CD4-positive, alpha-beta T cell treated with Interleukin-6 for 4 hours (primary cell): ENCODE results near the gene MAP2K7.

Experiments used
- DNase-seq: peaks from one replicate; pipeline ENCODE4 v3.0.0-alpha.2; 2020; ENCODE audit warnings: mixed read lengths

MAP2K7 gene

GRCh38 chr19:7867092-7867844 lies 36.4 kb upstream of the MAP2K7 start:
- DNase-seq = no peak

DNA sequence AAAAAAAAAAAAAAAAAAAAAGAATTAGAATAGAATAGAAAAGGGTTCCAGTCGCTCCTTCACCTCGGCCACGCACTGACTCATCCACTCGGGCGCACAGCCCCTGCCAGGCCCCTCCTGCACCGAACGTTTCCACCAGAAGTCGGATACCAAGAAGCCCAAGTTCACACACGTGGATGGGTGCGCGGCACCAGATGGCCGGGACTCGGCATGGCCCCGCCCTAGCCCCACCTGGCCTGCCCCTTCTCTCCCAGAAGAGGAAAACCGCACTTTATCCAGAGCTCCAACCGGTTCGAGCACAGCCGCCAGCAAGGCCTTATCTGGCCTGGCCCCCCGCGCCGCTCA lies 35.4 kb upstream of the MAP2K7 start:
- peak; percentile 39 for DNase-seq

- peak; percentile 89 for DNase-seq
Observed at GRCh38 chr19:7868671-7869452, 34.8 kb upstream of the MAP2K7 start.

DNA sequence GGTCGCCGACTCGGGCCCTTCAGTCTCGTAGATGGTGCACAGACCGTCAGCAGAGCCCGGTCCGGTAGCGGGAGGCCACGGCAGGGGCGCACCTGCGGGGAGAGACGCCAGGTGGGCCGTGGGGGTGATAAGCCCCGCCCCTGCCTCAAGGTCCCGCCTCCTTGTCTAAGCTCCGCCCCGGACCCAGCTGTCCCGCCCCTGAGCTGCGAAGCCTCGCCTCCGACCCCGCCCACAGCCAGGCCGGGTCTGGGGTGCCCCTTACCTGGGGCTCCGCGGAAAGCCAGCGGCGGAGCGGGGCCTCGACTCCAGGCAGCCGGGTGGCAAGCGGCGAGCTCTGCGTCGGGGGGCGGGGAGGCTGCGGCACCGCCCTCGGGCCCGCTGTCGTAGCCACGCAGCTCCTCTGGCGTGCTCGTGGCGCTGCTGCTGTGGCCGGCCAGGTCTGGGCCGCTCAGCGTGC lies 34.2 kb upstream of the MAP2K7 start:
- peak; percentile 77 for DNase-seq

DNA sequence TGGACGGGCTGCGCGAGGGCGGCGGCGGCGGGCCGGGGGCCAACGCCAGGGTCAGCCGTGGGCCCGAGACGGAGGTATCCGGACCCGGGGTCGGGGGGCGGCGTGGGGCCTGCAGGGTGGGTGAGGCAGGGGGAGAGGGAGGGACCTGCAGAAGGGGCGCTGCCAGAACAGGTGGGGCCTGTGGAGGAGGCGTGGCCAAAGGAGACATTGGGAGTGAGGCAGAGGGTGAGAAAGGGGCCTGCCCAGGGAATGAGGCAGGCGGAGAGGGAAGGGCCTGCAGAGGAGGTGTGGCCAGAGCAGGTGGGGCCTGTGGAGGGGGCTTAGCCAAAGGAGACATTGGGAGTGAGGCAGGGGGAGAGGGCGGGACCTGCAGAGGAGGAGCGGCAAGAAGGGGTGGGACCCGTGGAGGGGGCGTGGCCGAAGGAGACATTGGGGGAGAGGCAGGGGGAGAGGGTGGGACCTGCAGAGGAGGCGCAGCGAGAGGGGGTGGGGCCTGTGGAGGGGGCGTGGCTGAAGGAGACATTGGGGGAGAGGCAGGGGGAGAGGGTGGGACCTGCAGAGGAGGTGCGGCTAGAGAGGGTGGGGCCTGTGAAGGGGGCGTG lies 33.7 kb upstream of the MAP2K7 start:
- peak; percentile 72 for DNase-seq

GRCh38 chr19:7870571-7871436 lies 32.9 kb upstream of the MAP2K7 start:
- DNase-seq = peak; percentile 29

- peak; percentile 75 for DNase-seq
Observed at GRCh38 chr19:7871437-7872305, 32.0 kb upstream of the MAP2K7 start.

DNA sequence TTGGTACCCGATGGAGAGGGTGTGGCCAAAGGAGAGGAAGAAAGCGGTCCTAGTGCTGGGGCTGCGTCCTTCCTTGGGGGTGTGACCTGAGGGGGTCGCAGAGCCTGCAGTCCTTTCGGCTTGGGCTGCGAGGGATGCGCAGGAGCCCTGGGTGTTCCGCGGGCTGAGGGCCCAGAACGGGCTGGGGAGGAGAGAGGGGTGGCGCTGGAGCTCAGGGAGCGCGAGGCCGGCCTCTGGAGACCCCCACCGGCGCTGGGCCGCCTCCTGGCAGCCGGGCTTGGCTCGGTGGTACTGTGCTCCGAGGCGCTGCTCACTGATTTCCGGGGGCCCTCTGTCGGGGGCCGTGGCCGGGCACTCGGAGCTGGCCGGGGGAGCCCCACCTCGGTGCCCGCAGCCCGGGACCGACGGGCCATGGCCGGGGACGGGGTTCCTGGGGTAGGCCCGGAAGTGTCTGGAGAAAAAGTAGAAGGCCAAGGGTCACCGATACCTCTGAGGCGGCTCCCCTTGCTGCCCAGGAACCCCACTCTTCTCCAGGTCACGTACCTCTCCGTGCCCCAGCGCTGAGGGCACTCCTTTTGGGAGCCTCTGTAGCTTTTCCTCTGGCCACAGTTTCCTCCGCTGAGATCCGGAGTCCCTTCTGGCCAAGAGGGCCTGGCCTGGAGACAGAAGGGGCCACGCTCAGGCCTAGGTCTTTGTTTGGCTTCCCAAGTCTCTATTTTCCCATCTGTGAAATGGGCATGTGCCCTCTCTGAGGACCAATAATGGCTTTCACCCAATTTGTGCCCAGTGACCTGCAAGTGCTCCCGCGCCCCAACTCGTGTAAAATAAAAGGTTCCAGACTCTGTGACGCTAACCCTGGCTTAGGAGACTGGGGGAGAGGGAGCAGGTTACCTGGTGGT lies 31.1 kb upstream of the MAP2K7 start:
- DNase-seq = no peak

GRCh38 chr19:7873304-7874075 lies 30.2 kb upstream of the MAP2K7 start:
- no peak for DNase-seq

GRCh38 chr19:7874076-7874896 lies 29.4 kb upstream of the MAP2K7 start, which contains the start of gene PRR36:
Gene PRR36, minus strand, starts transcription at chr19:7874390. Its CDS starts 701 bp downstream, at chr19:7873689.
- DNase-seq = peak; percentile 30

GRCh38 chr19:7874897-7875273 lies 28.8 kb upstream of the MAP2K7 start:
- peak; percentile 28 for DNase-seq

GRCh38 chr19:7877249-7877836 lies 26.3 kb upstream of the MAP2K7 start:
- no peak for DNase-seq

- DNase-seq = no peak
Observed at GRCh38 chr19:7879111-7879807, 24.4 kb upstream of the MAP2K7 start.

- no peak for DNase-seq
Observed at GRCh38 chr19:7879836-7880235, 23.8 kb upstream of the MAP2K7 start.

GRCh38 chr19:7881910-7882309 lies 21.8 kb upstream of the MAP2K7 start:
- DNase-seq = no peak

- no peak for DNase-seq
Observed at GRCh38 chr19:7883105-7883504, 20.6 kb upstream of the MAP2K7 start.

DNA sequence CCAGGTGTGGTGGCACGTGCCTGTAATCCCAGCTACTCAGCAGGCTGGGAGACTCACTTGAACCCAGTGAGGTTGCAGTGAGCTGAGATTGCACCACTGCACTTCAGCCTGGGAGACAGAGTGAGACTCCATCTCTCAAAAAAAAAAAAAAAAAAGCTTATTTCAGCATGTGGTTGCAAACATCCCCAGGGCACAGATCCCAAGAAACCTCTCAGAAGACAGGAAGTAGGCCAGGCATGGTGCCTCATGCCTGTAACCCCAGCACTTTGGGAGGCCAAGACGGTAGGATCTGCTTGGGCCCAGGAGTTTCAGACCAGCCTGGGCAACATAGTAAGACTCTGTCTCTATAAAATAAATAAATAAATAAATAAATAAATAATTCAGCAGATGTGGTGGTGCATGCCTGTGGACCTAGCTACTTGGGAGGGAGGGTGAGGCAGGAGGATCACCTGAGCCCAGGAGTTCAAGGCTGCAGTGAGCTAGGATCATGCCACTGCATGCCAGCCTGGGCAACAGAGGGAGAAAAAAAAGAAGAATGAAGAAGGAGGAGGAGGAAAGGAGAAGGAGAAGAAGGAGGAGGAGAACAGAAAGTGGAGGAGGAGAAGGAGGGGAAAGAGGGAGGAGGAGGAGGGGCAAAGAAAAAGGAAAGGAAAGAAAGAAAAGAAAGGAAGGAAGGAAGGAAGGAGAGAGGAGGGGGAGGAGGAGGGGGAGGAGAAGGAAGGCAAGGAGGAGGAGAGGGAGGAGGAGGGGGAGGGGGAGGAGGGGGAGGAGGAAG lies 19.7 kb upstream of the MAP2K7 start:
- no peak for DNase-seq
